CD4-positive, alpha-beta T cell treated with Interleukin-17A for 1 hour (primary cell): Measurements from ENCODE around the gene SETD1A.

ENCODE experiments used
- DNase-seq: peaks from one replicate; pipeline ENCODE4 v3.0.0-alpha.2; 2020

Gene SETD1A

GRCh38 chr16:31025339-31025738 is 67.8 kb downstream of the SETD1A start:
- DNase-seq, result no peak

- DNase-seq, result no peak
Measured at GRCh38 chr16:31029272-31029671, 71.7 kb downstream of the SETD1A start.

- DNase-seq, result no peak
Measured at GRCh38 chr16:31031276-31031675, 73.7 kb downstream of the SETD1A start.

DNA sequence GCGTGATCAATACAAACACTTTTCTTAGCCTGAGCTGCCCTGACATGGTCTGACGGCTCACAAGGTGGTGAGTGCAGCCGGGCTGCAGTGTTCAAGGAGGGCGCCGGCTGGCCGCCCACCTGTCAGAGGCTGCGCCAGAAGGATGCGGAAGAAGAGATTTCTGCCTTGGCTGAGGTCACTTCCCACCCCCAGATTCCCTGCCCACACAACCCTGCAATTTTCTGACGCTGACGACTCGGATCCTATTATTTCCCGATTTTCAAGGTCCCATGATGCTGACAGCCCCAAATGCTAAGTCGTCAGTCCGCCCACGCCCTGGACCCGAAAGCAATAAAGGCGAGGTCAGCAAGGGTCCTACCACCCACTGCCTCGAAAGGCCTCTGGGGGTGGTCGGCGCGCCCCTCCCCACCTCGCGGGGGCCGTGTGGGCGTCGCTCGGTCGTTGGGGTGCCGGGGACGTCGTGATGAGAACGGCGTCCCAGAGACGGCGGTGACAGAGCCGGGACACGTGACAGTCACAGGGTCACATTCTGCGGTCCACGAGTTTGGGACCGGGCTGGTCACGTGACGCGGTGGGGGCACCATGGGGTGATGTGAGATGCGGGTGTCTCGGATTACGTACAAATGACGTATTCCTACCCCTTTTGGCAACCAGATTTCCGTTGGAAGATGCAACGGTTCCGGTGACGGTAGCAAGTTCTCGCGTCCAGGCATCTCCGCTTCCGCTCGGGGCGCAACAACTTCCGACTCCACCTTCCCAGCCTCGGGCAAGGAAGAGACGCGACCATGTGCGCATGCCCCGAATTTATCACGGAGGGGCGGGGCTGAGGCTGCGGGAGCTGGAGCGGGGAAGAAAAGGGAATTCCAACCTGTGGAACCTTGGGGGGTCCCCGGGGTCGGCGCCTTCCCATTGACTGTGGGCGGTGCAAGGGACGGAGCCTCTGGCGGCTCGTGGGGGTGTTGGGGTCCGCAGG is 75.5 kb downstream of the SETD1A start, which contains the start of gene STX4:
Gene STX4 (plus strand): TSS at position 823 of the 973 bp plus-strand sequence. CDS start 248 bp downstream, outside the sequence.
- peak; percentile 99 for DNase-seq

- peak; percentile 87 for DNase-seq
Measured at GRCh38 chr16:31033709-31034492, 76.3 kb downstream of the SETD1A start.
